ENCODE data around the gene GINS1.

Gene GINS1

GRCh38 chr20:25477014-25477882 lies 69.8 kb downstream of the GINS1 start:
- no peak for DNase-seq (ENCODE audit: low spot score)

GRCh38 chr20:25478889-25479568 lies 71.6 kb downstream of the GINS1 start:
- no peak for DNase-seq (ENCODE audit: low spot score)

GRCh38 chr20:25479638-25480037 lies 72.2 kb downstream of the GINS1 start:
- no peak for DNase-seq (ENCODE audit: low spot score)

- DNase-seq (ENCODE audit: low spot score), result no peak
Observed at GRCh38 chr20:25480156-25480555, 72.7 kb downstream of the GINS1 start.

- DNase-seq (ENCODE audit: low spot score), result no peak
Observed at GRCh38 chr20:25480797-25481196, 73.3 kb downstream of the GINS1 start.

GRCh38 chr20:25481235-25481917 lies 73.9 kb downstream of the GINS1 start:
- DNase-seq (ENCODE audit: low spot score), result no peak

- no peak for DNase-seq (ENCODE audit: low spot score)
Observed at GRCh38 chr20:25481918-25482253, 74.4 kb downstream of the GINS1 start.

GRCh38 chr20:25483431-25484132 lies 76.1 kb downstream of the GINS1 start:
- no peak for DNase-seq (ENCODE audit: low spot score)

GRCh38 chr20:25484224-25484846 lies 76.9 kb downstream of the GINS1 start:
- no peak for DNase-seq (ENCODE audit: low spot score)

- DNase-seq (ENCODE audit: low spot score), result no peak
Observed at GRCh38 chr20:25484911-25485511, 77.5 kb downstream of the GINS1 start.

- DNase-seq (ENCODE audit: low spot score), result no peak
Observed at GRCh38 chr20:25485872-25486271, 78.4 kb downstream of the GINS1 start.

GRCh38 chr20:25486377-25486776 lies 78.9 kb downstream of the GINS1 start:
- no peak for DNase-seq (ENCODE audit: low spot score)

GRCh38 chr20:25487306-25487705 lies 79.8 kb downstream of the GINS1 start:
- no peak for DNase-seq (ENCODE audit: low spot score)

GRCh38 chr20:25487975-25488374 lies 80.5 kb downstream of the GINS1 start:
- DNase-seq (ENCODE audit: low spot score), result no peak

- DNase-seq (ENCODE audit: low spot score), result no peak
Observed at GRCh38 chr20:25489221-25489871, 81.9 kb downstream of the GINS1 start.

GRCh38 chr20:25490656-25491445 lies 83.4 kb downstream of the GINS1 start:
- DNase-seq (ENCODE audit: low spot score), result no peak

- no peak for DNase-seq (ENCODE audit: low spot score)
Observed at GRCh38 chr20:25491446-25492038, 84.1 kb downstream of the GINS1 start.

- DNase-seq (ENCODE audit: low spot score), result no peak
Observed at GRCh38 chr20:25493137-25493536, 85.7 kb downstream of the GINS1 start.

- DNase-seq (ENCODE audit: low spot score), result no peak
Observed at GRCh38 chr20:25493748-25494505, 86.5 kb downstream of the GINS1 start.

Measured in globus pallidus (tissue), 1 donor.